ENCODE results near the gene MTUS2.

DNA sequence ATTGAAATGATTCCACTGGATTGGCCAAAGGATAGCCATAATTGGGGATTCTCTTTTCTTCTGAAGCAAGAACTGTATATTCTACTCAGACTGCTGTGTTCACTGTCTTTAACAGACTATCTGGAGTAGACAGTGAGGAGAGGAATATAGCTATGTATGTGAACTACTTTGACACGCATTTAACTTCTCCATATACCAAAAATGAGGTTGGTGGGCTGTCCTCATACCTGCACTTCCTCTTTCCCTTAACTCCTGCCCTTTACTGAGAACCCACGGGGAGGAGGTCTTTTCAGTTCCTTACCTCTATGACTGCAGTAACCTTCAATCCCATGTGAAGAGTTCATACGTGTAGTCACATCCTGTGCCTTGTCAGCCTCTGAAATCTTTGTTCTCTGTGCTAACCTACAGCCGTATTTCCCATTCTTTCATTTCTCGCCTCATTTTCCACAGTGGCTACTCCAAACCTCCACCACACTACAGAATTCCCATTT is 305.8 kb downstream of the MTUS2 start:
- TF ChIP-seq POLR2A (IDR thresholded peaks at IDR 0.05; ENCODE audit: low read length), result no peak
- no peak for TF ChIP-seq JUNB (IDR thresholded peaks at IDR 0.05)
- TF ChIP-seq EP300 (IDR thresholded peaks at IDR 0.05), result no peak
- TF ChIP-seq, protein P1, sequence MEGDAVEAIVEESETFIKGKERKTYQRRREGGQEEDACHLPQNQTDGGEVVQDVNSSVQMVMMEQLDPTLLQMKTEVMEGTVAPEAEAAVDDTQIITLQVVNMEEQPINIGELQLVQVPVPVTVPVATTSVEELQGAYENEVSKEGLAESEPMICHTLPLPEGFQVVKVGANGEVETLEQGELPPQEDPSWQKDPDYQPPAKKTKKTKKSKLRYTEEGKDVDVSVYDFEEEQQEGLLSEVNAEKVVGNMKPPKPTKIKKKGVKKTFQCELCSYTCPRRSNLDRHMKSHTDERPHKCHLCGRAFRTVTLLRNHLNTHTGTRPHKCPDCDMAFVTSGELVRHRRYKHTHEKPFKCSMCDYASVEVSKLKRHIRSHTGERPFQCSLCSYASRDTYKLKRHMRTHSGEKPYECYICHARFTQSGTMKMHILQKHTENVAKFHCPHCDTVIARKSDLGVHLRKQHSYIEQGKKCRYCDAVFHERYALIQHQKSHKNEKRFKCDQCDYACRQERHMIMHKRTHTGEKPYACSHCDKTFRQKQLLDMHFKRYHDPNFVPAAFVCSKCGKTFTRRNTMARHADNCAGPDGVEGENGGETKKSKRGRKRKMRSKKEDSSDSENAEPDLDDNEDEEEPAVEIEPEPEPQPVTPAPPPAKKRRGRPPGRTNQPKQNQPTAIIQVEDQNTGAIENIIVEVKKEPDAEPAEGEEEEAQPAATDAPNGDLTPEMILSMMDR (IDR thresholded peaks at IDR 0.05), result no peak
- TF ChIP-seq POLR2AphosphoS2 (conservative IDR thresholded peaks at IDR 0.05; ENCODE audit: low read length), result no peak
- TF ChIP-seq BHLHE40 (IDR thresholded peaks at IDR 0.05; ENCODE audit: low read depth, low read length), result no peak
- no peak for TF ChIP-seq CEBPB (IDR thresholded peaks at IDR 0.05)
- TF ChIP-seq CBX2 (IDR thresholded peaks at IDR 0.05; ENCODE audit: borderline replicate concordance, low read depth), result no peak
- TF ChIP-seq, protein P2, sequence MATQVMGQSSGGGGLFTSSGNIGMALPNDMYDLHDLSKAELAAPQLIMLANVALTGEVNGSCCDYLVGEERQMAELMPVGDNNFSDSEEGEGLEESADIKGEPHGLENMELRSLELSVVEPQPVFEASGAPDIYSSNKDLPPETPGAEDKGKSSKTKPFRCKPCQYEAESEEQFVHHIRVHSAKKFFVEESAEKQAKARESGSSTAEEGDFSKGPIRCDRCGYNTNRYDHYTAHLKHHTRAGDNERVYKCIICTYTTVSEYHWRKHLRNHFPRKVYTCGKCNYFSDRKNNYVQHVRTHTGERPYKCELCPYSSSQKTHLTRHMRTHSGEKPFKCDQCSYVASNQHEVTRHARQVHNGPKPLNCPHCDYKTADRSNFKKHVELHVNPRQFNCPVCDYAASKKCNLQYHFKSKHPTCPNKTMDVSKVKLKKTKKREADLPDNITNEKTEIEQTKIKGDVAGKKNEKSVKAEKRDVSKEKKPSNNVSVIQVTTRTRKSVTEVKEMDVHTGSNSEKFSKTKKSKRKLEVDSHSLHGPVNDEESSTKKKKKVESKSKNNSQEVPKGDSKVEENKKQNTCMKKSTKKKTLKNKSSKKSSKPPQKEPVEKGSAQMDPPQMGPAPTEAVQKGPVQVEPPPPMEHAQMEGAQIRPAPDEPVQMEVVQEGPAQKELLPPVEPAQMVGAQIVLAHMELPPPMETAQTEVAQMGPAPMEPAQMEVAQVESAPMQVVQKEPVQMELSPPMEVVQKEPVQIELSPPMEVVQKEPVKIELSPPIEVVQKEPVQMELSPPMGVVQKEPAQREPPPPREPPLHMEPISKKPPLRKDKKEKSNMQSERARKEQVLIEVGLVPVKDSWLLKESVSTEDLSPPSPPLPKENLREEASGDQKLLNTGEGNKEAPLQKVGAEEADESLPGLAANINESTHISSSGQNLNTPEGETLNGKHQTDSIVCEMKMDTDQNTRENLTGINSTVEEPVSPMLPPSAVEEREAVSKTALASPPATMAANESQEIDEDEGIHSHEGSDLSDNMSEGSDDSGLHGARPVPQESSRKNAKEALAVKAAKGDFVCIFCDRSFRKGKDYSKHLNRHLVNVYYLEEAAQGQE (IDR thresholded peaks at IDR 0.05), result no peak
- TF ChIP-seq ESRRA (IDR thresholded peaks at IDR 0.05; ENCODE audit: borderline replicate concordance, low read length), result no peak
- no peak for TF ChIP-seq NFE2L2 (conservative IDR thresholded peaks at IDR 0.05; ENCODE audit: low read length)
- no peak for TF ChIP-seq RNF2 (IDR thresholded peaks at IDR 0.05; ENCODE audit: borderline replicate concordance, low read depth)
- TF ChIP-seq MAFK (IDR thresholded peaks at IDR 0.05; ENCODE audit: partially characterized antibody), result no peak
